Measurements from ENCODE around the gene C6orf62.

DNA sequence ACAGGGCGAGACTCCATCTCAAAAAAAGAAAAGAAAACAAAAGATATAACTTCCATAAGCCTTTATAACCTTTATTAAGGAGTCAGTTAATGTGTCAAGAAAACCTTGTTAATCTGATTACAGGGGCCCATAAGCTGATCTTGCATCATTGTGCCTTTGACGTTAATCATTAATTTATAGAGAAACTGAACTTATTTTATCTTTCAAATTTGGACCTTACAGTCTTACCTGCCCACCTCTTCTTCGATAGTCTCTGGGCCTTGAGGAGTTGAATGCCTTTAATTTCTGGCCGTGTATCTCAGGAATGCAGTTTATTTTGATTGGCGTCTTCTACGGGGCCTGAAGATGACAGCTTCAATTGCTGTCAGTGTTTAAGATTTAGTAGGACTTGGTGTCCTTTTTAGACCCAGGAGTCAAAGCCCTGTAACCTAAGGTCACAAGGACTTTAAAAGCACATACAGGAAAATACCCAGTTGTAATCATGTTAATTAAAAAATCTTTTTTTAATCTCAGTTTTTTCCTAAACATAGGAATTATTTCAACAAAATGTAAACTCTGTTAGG, 46.3 kb downstream of the C6orf62 start:
- TF ChIP-seq POLR2A (IDR thresholded peaks at IDR 0.05; ENCODE audit: low read length) (no peak), GATA1 (IDR thresholded peaks at IDR 0.05; ENCODE audit: low read depth, low read length) (no peak)
